Caco-2 (cell line): ENCODE results near the gene ETV2. TPM values are rescaled to one million over a fixed set of nuclear protein-coding genes. Genes with fewer than 3 reads are reported as not detected.
"Not testable (repeated sequence)": the region's sequence is repeated elsewhere in the genome, so short reads cannot be mapped to it uniquely, and the experiment has no call there.

Experiments
- BruUV-seq: library from RNA; stranded (reverse); fragments of 400-500 nt; replicated peaks from 2 replicates; lab custom pipeline; 2021; lab: Mats Ljungman, UMichigan
- CTCF ChIA-PET: fragments of 300-600 bp; sonication (Branson Sonifier 250); formaldehyde crosslinking; loops from one replicate; lab custom pipeline; 2022; ENCODE audit warnings: antibody characterized with exemption; lab: Charles Lee
- POLR2A ChIA-PET: fragments of 300-600 bp; sonication (Branson Sonifier 250); formaldehyde crosslinking; loops from one replicate; lab custom pipeline; 2022; ENCODE audit warnings: antibody characterized with exemption; lab: Charles Lee
- DNase-seq, 2 experiments: peaks; one replicate each; pipeline versions ENCODE4 v3.0.0 to v3.0.0-alpha.2; 2020 to 2022
- H3K27me3 ChIP-seq: replicated peaks from 2 replicates; pipeline ENCODE4 v1.6.0; 2011; ENCODE audit warnings: low read length; ENCODE audit not compliant: control insufficient read depth, insufficient read depth
- H3K36me3 ChIP-seq: 2 replicates; pipeline ENCODE4 v1.5.1; 2011; ENCODE audit warnings: low read length; ENCODE audit not compliant: control insufficient read depth, insufficient read depth
- H3K4me1 ChIP-seq: fragments of 250-450 bp; sonication (Bioruptor Pico); 2 replicates; pipeline ENCODE4 v1.5.1; 2020; ENCODE audit warnings: mild to moderate bottlenecking
- H3K4me3 ChIP-seq: 2 replicates; pipeline ENCODE4 v1.5.1; 2011; ENCODE audit warnings: low read depth, mild to moderate bottlenecking, control low read depth, low read length
- H3K9me3 ChIP-seq: fragments of 250-450 bp; sonication (Bioruptor Pico); 2 replicates; pipeline ENCODE4 v1.5.1; 2020; ENCODE audit warnings: mild to moderate bottlenecking, moderate library complexity
- H3K27ac Mint-ChIP-seq: one replicate; pipeline ENCODE4 v1.8.0; 2022; ENCODE audit warnings: mixed read lengths; ENCODE audit not compliant: unreplicated experiment
- H3K27me3 Mint-ChIP-seq: one replicate; pipeline ENCODE4 v1.8.0; 2022; ENCODE audit warnings: mixed read lengths; ENCODE audit not compliant: insufficient read depth, unreplicated experiment
- H3K36me3 Mint-ChIP-seq: one replicate; pipeline ENCODE4 v1.8.0; 2022; ENCODE audit warnings: mild to moderate bottlenecking, mixed read lengths; ENCODE audit not compliant: insufficient read depth, unreplicated experiment
- H3K4me1 Mint-ChIP-seq: one replicate; pipeline ENCODE4 v1.8.0; 2022; ENCODE audit warnings: low read depth, mixed read lengths; ENCODE audit not compliant: unreplicated experiment
- H3K4me3 Mint-ChIP-seq: one replicate; pipeline ENCODE4 v1.8.0; 2022; ENCODE audit warnings: mild to moderate bottlenecking, moderate library complexity, mixed read lengths; ENCODE audit not compliant: unreplicated experiment
- H3K9me3 Mint-ChIP-seq: one replicate; pipeline ENCODE4 v1.8.0; 2022; ENCODE audit warnings: mixed read lengths; ENCODE audit not compliant: unreplicated experiment
- CTCF ChIP-seq, 2 experiments: fragments of 200-600 bp in 1 of 2; IDR thresholded peaks; 1 replicate in 1 of 2; 2 replicates in 1 of 2; pipeline versions ENCODE4 v1.5.1 to v1.8.0; 2011 to 2022; ENCODE audit warnings: antibody characterized with exemption in 1 of 2, control low read depth in 1 of 2, inconsistent platforms in 1 of 2, low read depth in 1 of 2, low read length in 1 of 2, mild to moderate bottlenecking in 1 of 2, moderate library complexity in 1 of 2; ENCODE audit not compliant: insufficient read depth in 1 of 2, severe bottlenecking in 1 of 2, unreplicated experiment in 1 of 2
- intact Hi-C: fragments of 100-400 bp; cut with micrococcal nuclease; formaldehyde crosslinking; loops from one replicate; pipeline ENCODE4 v1.10.0; 2022; ENCODE audit not compliant: unreplicated experiment
- total RNA-seq: library from RNA; stranded (reverse); gene quantifications from 2 replicates; pipeline ENCODE4 v1.2.3, GENCODE V29; 2022

ETV2 gene
- total RNA-seq, 1 experiment from 2014 or later: 0.77 TPM

DNA sequence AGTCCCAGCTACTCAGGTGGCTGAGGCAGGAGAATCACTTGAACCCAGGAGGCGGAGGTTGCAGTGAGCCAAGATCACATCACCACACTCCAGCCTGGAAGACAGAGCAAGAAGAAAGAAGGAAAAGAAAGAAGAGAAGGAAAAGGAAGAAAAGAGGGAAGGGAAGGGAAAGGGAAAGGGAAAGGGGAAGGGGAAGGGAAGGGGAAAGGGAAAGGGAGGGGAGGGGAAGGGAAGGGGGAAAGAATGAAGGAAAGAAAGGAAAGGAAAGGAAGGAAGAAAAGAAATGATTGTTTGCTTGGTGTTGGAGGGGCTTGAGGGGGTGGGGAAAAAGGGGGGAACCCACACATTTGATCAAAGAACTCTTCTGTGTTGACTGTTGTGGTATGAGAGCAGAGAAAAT lies 45.6 kb upstream of the ETV2 start:
- no peaks in the 10 kb centered on the region for H3K27me3 Mint-ChIP-seq
- intact Hi-C loops: no loop called here
- no peak overlapping the region for H3K27ac Mint-ChIP-seq
- Histone ChIP-seq H3K36me3 (no peaks in the 10 kb centered on the region), H3K9me3 (no peaks in the 10 kb centered on the region), H3K27me3 (no peaks in the 10 kb centered on the region), H3K4me3 (no peak overlapping the region), H3K4me1 (peaks cover 11% of the 10 kb centered on the region)
- H3K9me3 Mint-ChIP-seq: peaks cover 13% of the 10 kb centered on the region
- BruUV-seq: no TSS peak
- H3K4me3 Mint-ChIP-seq: no peak overlapping the region
- H3K4me1 Mint-ChIP-seq: peaks cover 9% of the 10 kb centered on the region
- ChIA-PET POLR2A (no interaction called here), CTCF (no interaction called here)
- DNase-seq: no peak
- no peak for TF ChIP-seq CTCF (IDR thresholded peaks at IDR 0.05; ENCODE audit: insufficient read depth in 1 of 2, low read depth in 1 of 2, low read length in 1 of 2, severe bottlenecking in 1 of 2, unreplicated experiment in 1 of 2)
- no peaks in the 10 kb centered on the region for H3K36me3 Mint-ChIP-seq

GRCh38 chr19:35596366-35596999 lies 45.1 kb upstream of the ETV2 start:
- ChIA-PET CTCF (no interaction called here), POLR2A (no interaction called here)
- no TSS peak for BruUV-seq

GRCh38 chr19:35601971-35602370 lies 39.6 kb upstream of the ETV2 start:
- Mint-ChIP-seq H3K27me3 (no peaks in the 10 kb centered on the region), H3K36me3 (no peaks in the 10 kb centered on the region), H3K9me3 (peaks cover 21% of the 10 kb centered on the region), H3K4me3 (no peak overlapping the region), H3K4me1 (peaks cover 14% of the 10 kb centered on the region), H3K27ac (no peak overlapping the region)
- H3K36me3 ChIP-seq: no peaks in the 10 kb centered on the region
- no TSS peak for BruUV-seq
- ChIA-PET POLR2A (no interaction called here), CTCF (interaction anchor here (0.7 kb wide), 1 partner anchor 10 kb away, joined by 3 read pairs; the partner anchor contains the start of gene HAUS5)
- intact Hi-C loops: no loop called here
- DNase-seq: no peak
- no peak for TF ChIP-seq CTCF (IDR thresholded peaks at IDR 0.05; ENCODE audit: insufficient read depth in 1 of 2, low read depth in 1 of 2, low read length in 1 of 2, severe bottlenecking in 1 of 2, unreplicated experiment in 1 of 2)
- no peak overlapping the region for H3K4me3 ChIP-seq
- H3K4me1 ChIP-seq: peaks cover 11% of the 10 kb centered on the region
- peaks cover 10% of the 10 kb centered on the region for H3K9me3 ChIP-seq
- no peaks in the 10 kb centered on the region for H3K27me3 ChIP-seq

More at GRCh38 chr19:35596366-35596999, 45.1 kb upstream of the ETV2 start:
- Mint-ChIP-seq H3K27me3 (no peaks in the 10 kb centered on the region), H3K4me1 (peaks cover 9% of the 10 kb centered on the region), H3K36me3 (no peaks in the 10 kb centered on the region), H3K9me3 (peaks cover 13% of the 10 kb centered on the region), H3K4me3 (no peak overlapping the region), H3K27ac (no peak overlapping the region)
- Histone ChIP-seq H3K27me3 (no peaks in the 10 kb centered on the region), H3K4me3 (no peak overlapping the region), H3K4me1 (peaks cover 11% of the 10 kb centered on the region), H3K36me3 (no peaks in the 10 kb centered on the region), H3K9me3 (no peaks in the 10 kb centered on the region)
- no peak for TF ChIP-seq CTCF (IDR thresholded peaks at IDR 0.05; ENCODE audit: insufficient read depth in 1 of 2, low read depth in 1 of 2, low read length in 1 of 2, severe bottlenecking in 1 of 2, unreplicated experiment in 1 of 2)
- DNase-seq: no peak
- intact Hi-C loops: no loop called here

DNA sequence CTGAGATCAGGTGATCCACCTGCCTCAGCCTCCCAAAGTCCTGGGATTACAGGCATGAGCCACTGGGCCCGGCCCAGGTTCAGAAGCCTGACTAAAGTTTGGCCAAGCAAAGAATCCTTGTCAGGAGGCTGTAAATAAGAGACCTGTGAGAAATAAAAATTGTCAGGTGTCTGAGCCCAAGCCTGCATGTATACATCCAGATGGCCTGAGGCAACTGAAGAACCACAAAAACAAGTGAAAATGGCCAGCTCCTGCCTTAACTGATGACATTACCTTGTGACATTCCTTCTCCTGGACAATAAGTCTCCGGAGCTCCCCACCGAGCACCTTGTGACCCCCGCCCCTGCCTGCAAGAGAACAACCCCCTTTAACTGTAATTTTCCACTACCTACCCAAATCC lies 37.1 kb upstream of the ETV2 start:
- intact Hi-C loops, H3K4me1 ChIP-seq, CTCF ChIA-PET, H3K27ac Mint-ChIP-seq, H3K4me1 Mint-ChIP-seq, H3K36me3 Mint-ChIP-seq, DNase-seq, H3K27me3 ChIP-seq, H3K36me3 ChIP-seq, H3K4me3 Mint-ChIP-seq, BruUV-seq, H3K27me3 Mint-ChIP-seq, H3K4me3 ChIP-seq, POLR2A ChIA-PET: not testable (repeated sequence)
- H3K9me3 Mint-ChIP-seq: peaks cover 29% of the 10 kb centered on the region
- H3K9me3 ChIP-seq: peaks cover 21% of the 10 kb centered on the region

DNA sequence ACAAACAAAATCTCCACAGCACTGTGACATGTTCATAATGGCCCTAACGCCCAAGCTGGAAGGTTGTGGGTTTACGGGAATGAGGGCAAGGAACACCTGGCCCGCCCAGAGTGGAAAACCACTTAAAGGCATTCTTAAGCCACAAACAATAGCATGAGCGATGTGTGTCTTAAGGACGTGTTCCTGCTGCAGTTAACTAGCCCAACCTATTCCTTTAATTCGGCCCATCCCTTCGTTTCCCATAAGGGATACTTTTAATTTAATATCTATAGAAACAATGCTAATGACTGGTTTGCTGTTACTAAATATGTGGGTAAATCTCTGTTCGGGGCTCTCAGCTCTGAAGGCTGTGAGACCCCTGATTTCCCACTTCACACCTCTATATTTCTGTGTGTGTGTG lies 34.4 kb upstream of the ETV2 start:
- H3K27me3 ChIP-seq, H3K4me1 Mint-ChIP-seq, intact Hi-C loops, H3K4me3 Mint-ChIP-seq, POLR2A ChIA-PET, BruUV-seq, H3K27ac Mint-ChIP-seq, H3K36me3 ChIP-seq, H3K4me1 ChIP-seq, DNase-seq, H3K4me3 ChIP-seq, H3K36me3 Mint-ChIP-seq, H3K27me3 Mint-ChIP-seq: not testable (repeated sequence)
- peaks cover 29% of the 10 kb centered on the region for H3K9me3 Mint-ChIP-seq
- CTCF ChIA-PET: interaction anchor here (0.6 kb wide), 1 partner anchor 81 kb away, joined by 3 read pairs; no protein-coding TSS in a partner anchor
- peaks cover 21% of the 10 kb centered on the region for H3K9me3 ChIP-seq
